Measurements from ENCODE around the gene DDN. TPM values are rescaled to one million over a fixed set of nuclear protein-coding genes. Genes with fewer than 3 reads are reported as not detected.

Gene DDN
- total and polyA plus RNA-seq, 12 donors = 0.19 to 1.4 (median 0.43) TPM

DNA sequence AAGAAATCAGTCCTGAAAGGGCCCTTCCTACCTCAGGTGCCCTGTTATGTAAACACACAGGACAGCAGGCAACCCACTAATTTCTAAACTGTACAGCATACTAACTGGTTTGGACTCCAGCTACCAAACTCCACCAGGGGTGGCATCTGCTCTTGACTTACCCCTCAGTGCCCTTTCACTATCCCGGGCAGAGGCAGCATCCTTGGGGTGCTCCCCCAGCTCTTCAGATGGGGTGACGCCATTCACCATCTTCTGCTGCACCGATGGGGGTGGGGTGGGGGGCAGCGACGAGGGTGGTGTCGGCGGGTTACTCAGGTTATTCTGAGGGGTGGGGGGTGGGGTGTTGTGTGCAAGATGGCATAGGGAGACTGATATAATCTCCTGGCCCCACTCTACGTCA is 30.9 kb upstream of the DDN start:
- no peak overlapping the region for H3K27ac ChIP-seq
- H3K27me3 ChIP-seq = no peaks in the 10 kb centered on the region
- TF ChIP-seq, protein P1, sequence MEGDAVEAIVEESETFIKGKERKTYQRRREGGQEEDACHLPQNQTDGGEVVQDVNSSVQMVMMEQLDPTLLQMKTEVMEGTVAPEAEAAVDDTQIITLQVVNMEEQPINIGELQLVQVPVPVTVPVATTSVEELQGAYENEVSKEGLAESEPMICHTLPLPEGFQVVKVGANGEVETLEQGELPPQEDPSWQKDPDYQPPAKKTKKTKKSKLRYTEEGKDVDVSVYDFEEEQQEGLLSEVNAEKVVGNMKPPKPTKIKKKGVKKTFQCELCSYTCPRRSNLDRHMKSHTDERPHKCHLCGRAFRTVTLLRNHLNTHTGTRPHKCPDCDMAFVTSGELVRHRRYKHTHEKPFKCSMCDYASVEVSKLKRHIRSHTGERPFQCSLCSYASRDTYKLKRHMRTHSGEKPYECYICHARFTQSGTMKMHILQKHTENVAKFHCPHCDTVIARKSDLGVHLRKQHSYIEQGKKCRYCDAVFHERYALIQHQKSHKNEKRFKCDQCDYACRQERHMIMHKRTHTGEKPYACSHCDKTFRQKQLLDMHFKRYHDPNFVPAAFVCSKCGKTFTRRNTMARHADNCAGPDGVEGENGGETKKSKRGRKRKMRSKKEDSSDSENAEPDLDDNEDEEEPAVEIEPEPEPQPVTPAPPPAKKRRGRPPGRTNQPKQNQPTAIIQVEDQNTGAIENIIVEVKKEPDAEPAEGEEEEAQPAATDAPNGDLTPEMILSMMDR (IDR thresholded peaks at IDR 0.05) = no peak
- peaks cover 0 to 15% (median 0%) of the 10 kb centered on the region in 9 donors for H3K4me1 ChIP-seq
- WGBS, 2 donors = 90 to 93% methylated on average over 8 of the region's 8 CpGs
- no peak overlapping the region for H3K4me3 ChIP-seq
- DNase-seq (no peak), ATAC-seq (no peak)
- intact Hi-C loops (cut with DNase I) = no loop called here
- H3K36me3 ChIP-seq = peaks cover 0 to 100% (median 83%) of the 10 kb centered on the region in 9 donors
- H3K9me3 ChIP-seq = no peaks in the 10 kb centered on the region

DNA sequence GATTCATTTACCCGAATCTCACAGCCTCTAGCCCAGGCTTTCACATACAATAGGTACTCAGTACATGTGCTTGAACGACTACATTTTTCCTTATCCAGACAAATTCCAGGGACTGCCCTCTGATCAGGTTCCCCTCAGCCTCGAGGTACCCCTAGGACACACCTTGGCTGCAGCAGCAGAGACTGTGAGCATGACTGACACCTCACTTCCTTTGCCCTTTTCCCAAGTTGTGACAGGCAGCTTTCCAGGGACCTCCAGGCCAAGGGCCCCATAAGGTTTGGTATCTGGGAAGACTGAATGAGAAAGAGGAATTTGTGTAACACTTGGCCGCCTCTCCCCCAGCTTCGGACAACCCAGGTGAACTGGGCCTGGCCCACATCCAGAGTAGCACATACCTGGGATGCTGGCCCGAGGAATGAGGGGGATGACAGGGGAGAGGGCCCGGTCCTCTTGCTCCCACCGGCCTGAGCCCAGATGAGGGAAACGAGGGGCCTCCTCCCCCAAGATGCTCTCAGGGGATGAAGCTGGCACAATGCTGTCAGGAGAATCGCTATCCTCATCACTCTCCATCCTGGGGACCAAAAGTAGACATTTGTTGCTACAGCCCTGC is 29.6 kb upstream of the DDN start:
- no peak for ATAC-seq
- Histone ChIP-seq H3K36me3 (peaks cover 0 to 100% (median 82%) of the 10 kb centered on the region in 9 donors), H3K4me3 (no peak overlapping the region), H3K27me3 (no peaks in the 10 kb centered on the region), H3K27ac (peak overlapping the region in 1 of 10 donors; percentile 0), H3K9me3 (no peaks in the 10 kb centered on the region), H3K4me1 (peaks cover 0 to 6% (median 0%) of the 10 kb centered on the region in 9 donors)
- TF ChIP-seq, protein P1 (IDR thresholded peaks at IDR 0.05) = no peak
- no peak for DNase-seq
- intact Hi-C loops (cut with DNase I) = no loop called here
- 86 to 88% methylated on average over 10 of the region's 10 CpGs for WGBS, 2 donors

DNA sequence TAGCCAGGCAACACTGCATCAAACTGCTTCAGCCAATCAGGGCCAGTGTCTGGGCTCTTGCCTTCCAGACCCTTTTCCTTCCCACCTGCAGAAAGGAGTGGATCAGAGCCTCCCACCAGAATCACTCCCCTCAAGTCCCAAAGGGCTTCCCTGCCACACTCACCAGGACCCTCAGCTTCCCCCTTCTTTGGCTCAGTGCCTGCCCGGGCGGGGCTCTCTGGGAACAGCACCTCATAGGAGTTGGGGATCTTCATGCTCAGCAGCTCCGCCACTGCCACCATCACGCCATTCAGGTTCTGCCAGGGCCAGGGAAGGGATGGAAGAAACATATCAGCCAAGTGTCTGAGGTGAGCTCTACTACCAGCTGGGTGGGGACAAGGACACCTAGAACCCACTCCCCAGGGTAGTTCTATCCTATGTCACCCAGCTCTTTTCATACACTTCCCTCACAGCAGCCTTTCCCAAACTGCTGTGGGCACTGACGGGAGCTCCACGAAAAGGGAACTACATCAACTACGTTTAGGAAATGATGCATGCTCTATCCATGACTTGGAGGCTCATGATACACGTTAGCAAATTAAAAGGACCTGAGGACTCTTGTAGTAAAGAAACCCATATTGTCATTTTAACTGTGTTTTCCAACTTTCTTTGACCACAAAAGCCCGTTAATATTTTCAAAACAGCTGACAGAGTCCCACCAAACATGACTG is 28.8 kb upstream of the DDN start:
- no peaks in the 10 kb centered on the region for H3K9me3 ChIP-seq
- TF ChIP-seq, protein P1 (IDR thresholded peaks at IDR 0.05) = no peak
- peak overlapping the region in 1 of 10 donors; percentile 0 for H3K27ac ChIP-seq
- H3K27me3 ChIP-seq = no peaks in the 10 kb centered on the region
- H3K4me1 ChIP-seq = peaks cover 0 to 4% (median 0%) of the 10 kb centered on the region in 9 donors
- H3K4me3 ChIP-seq = no peak overlapping the region
- intact Hi-C loops (cut with DNase I) = no loop called here
- 92 to 94% methylated on average over 9 of the region's 9 CpGs for WGBS, 2 donors
- H3K36me3 ChIP-seq = peaks cover 0 to 100% (median 76%) of the 10 kb centered on the region in 9 donors
- DNase-seq = no peak
- ATAC-seq = no peak

DNA sequence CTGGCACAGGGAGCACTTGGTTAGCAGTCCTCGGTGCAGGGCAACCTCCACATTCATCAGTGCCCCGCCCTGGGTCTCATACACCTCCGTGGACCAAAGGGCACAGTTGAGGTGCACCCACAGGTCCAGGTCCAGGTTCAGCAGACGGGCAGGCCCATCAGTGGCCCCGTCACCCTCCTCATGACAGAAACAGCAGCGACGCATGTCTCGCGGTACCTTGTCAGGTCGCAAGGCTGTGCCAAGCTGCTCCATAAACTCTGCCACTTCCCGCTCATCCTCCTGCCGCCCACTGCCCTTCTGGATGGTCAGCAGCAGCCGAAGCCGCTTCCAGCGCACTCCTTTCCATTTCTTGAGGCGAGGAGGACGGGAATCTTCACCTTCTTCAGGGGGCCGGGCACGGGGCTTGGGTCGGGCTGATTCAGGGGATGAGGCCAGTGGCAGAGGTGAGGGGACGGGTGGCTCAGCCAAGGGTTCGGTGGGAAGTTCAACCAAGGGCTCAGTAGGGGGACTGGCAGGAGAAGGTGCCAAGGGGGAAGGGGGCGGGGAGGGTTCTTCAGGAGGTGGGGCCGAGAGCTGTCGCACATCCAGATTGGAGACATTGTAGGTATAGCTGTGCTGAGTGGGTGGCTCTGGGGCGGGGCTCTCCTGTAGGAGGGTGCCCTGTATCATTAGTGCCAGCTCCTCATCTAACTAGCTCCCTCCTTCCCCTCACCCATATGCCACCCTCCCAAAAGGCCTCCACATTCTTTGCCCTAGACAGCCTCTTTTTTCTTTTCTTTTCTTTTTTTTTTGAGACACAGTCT is 27.7 kb upstream of the DDN start:
- H3K27me3 ChIP-seq = no peaks in the 10 kb centered on the region
- peaks cover 0 to 100% (median 77%) of the 10 kb centered on the region in 9 donors for H3K36me3 ChIP-seq
- H3K4me1 ChIP-seq = no peaks in the 10 kb centered on the region
- H3K27ac ChIP-seq = no peak overlapping the region
- ATAC-seq (no peak), DNase-seq (no peak)
- 94 to 96% methylated on average over 26 of the region's 26 CpGs for WGBS, 2 donors
- no peaks in the 10 kb centered on the region for H3K9me3 ChIP-seq
- TF ChIP-seq, protein P1 (IDR thresholded peaks at IDR 0.05) = no peak
- intact Hi-C loops (cut with DNase I) = no loop called here
- H3K4me3 ChIP-seq = no peak overlapping the region
